Spleen (tissue), 11 donors: ENCODE data around the gene VPS54. TPM values are rescaled to one million over a fixed set of nuclear protein-coding genes. Genes with fewer than 3 reads are reported as not detected.

Experiments used
- DNase-seq: peaks from one replicate; pipeline ENCODE4 v3.0.0-alpha.2; 2020
- H3K27ac ChIP-seq, 8 donors: fragments of 200-600 bp; sonication (generic) in 7 of 8; 1 replicate in 4 of 8; 2 replicates in 4 of 8; pipeline versions ENCODE4 v1.5.0 to v1.8.0; 2016 to 2021; ENCODE audit warnings: inconsistent platforms in 4 of 8, mild to moderate bottlenecking in 4 of 8, moderate library complexity in 1 of 8
- H3K27me3 ChIP-seq, 7 donors: fragments of 200-600 bp; sonication (generic) in 6 of 7; replicated peaks in 1 of 7; 1 replicate in 4 of 7; 2 replicates in 3 of 7; pipeline versions ENCODE4 v1.5.0 to v1.8.0; 2016 to 2021; ENCODE audit warnings: inconsistent platforms in 3 of 7, mild to moderate bottlenecking in 1 of 7
- H3K36me3 ChIP-seq, 6 donors: fragments of 200-600 bp; sonication (generic) in 5 of 6; 1 replicate in 4 of 6; 2 replicates in 2 of 6; pipeline versions ENCODE4 v1.5.0 to v1.8.0; 2016 to 2021; ENCODE audit warnings: inconsistent platforms in 2 of 6
- H3K4me1 ChIP-seq, 6 donors: fragments of 200-600 bp; sonication (generic) in 5 of 6; 1 replicate in 3 of 6; 2 replicates in 3 of 6; pipeline versions ENCODE4 v1.5.0 to v1.8.0; 2016 to 2021; ENCODE audit warnings: inconsistent platforms in 3 of 6
- H3K4me3 ChIP-seq, 8 donors: fragments of 200-600 bp; sonication (generic) in 7 of 8; 1 replicate in 4 of 8; 2 replicates in 4 of 8; pipeline versions ENCODE4 v1.5.0 to v1.8.0; 2016 to 2021; ENCODE audit warnings: inconsistent platforms in 4 of 8, mild to moderate bottlenecking in 4 of 8, moderate library complexity in 2 of 8
- H3K9me3 ChIP-seq, 8 donors: fragments of 200-600 bp; sonication (generic) in 7 of 8; 1 replicate in 4 of 8; 2 replicates in 4 of 8; pipeline versions ENCODE4 v1.5.0 to v1.8.0; 2016 to 2021; ENCODE audit warnings: inconsistent platforms in 4 of 8
- CTCF ChIP-seq, 11 experiments: fragments of 200-600 bp in 7 of 11; fragments of 450-650 bp in 4 of 11; sonication (generic) in 4 of 11; IDR thresholded peaks in 8 of 11; conservative IDR thresholded peaks in 3 of 11; 1 replicate in 7 of 11; 2 replicates in 4 of 11; pipeline versions ENCODE4 v1.4.0 to v1.8.0; 2016 to 2021; ENCODE audit warnings: antibody characterized with exemption in 11 of 11, inconsistent platforms in 4 of 11, mild to moderate bottlenecking in 1 of 11
- POLR2A ChIP-seq, 3 donors: fragments of 450-650 bp; IDR thresholded peaks; one replicate each; pipeline ENCODE4 v1.5.1; 2017; ENCODE audit warnings: antibody characterized with exemption in 3 of 3, mild to moderate bottlenecking in 1 of 3
- POLR2AphosphoS5 ChIP-seq, 3 donors: sonication (generic); formaldehyde crosslinking; IDR thresholded peaks; one replicate each; pipeline ENCODE4 v1.5.1; 2017; ENCODE audit warnings: antibody characterized with exemption in 3 of 3
- WGBS, 5 donors: extraction: QIAGEN DNeasy Blood & Tissue Kit in 3 of 5; methylation state at CpG; one replicate each; pipeline versions ENCODE4 v1.1.5 to v1.1.7; 2013 to 2018; 5-methylcytosine and 5-hydroxymethylcytosine counted together
- intact Hi-C: fragments of 100-400 bp; cut with DNase I; formaldehyde crosslinking; loops from one replicate; pipeline ENCODE4 v1.15.0; 2023; ENCODE audit warnings: low total_unique reads
- polyA plus RNA-seq, 3 donors: library from polyadenylated mRNA; stranded (reverse); fragments of 200-250 nt; gene quantifications; one replicate each; pipeline ENCODE4 v1.2.1, GENCODE V29; 2013
- total RNA-seq, 7 donors: library from RNA; depleted of rRNA in 3 of 7; stranded (reverse); fragments of >200 nt in 3 of 7; fragmentation: NEBNext Ultra II Directional in 4 of 7; extraction: Animal tissue kit (Norgen Biotek cat#: 25700) in 4 of 7; gene quantifications; one replicate each; pipeline versions ENCODE4 v1.1.0 to v1.2.1, GENCODE V29; 2016 to 2021
- donor health status: healthy with polysubstance abuse.
- donor health status: DM: no; HTN: no; CAD: no; lungs with moderate emphysema.
- donor health status: DM: no; HTN: no; CAD: no.
- donor health status: Bipolar disorder and iron deficiency.
- donor health status: healthy.
- donor health status: DM: no; HTN: no; CAD: no.
- donor health status: DM: yes; HTN: yes; CAD: no.

Gene VPS54
- total and polyA plus RNA-seq, 10 donors: 9.2 to 31.3 (median 23.8) TPM

DNA sequence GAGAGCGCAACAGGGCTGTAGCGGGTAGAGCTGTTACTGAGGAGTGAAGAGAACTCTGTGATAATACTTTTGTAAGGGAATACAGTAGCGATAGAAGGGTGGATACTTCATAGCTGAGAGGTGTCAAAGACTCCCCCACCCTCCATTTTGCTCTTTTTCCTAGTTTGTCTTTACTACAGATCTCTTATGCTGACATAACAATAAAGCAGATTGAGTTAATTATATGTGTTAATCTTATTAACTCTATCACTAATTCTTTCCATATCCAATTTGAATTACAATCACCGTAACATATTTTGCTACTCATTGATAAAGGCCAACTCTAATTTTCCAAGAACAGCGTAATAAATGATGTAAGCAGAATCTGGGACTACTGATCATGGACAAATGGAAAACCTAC is 120.4 kb downstream of the VPS54 start:
- no peaks in the 10 kb centered on the region for H3K4me1 ChIP-seq
- WGBS, 5 donors: 95 to 99% (median 98%) methylated on average over 5 of the region's 5 CpGs
- peaks cover 0 to 24% (median 18%) of the 10 kb centered on the region in 8 donors for H3K9me3 ChIP-seq
- H3K4me3 ChIP-seq: no peak overlapping the region
- DNase-seq: no peak
- H3K27me3 ChIP-seq: no peaks in the 10 kb centered on the region
- intact Hi-C loops: no loop called here
- TF ChIP-seq CTCF (IDR thresholded peaks at IDR 0.05 in 8 of 11, conservative IDR thresholded peaks at IDR 0.05 in 3 of 11) (no peak), POLR2A (IDR thresholded peaks at IDR 0.05) (no peak), POLR2AphosphoS5 (IDR thresholded peaks at IDR 0.05) (no peak)
- H3K27ac ChIP-seq: no peak overlapping the region
- peaks cover 0 to 100% (median 29%) of the 10 kb centered on the region in 6 donors for H3K36me3 ChIP-seq

GRCh38 chr2:63894167-63894566 is 125.1 kb downstream of the VPS54 start:
- Histone ChIP-seq H3K27ac (no peak overlapping the region), H3K4me3 (no peak overlapping the region), H3K27me3 (no peaks in the 10 kb centered on the region), H3K36me3 (peaks cover 0 to 100% (median 63%) of the 10 kb centered on the region in 6 donors), H3K9me3 (no peaks in the 10 kb centered on the region), H3K4me1 (no peaks in the 10 kb centered on the region)
- intact Hi-C loops: no loop called here
- DNase-seq: no peak
- WGBS, 5 donors: 76 to 100% (median 97%) methylated on average over 1 of the region's 1 CpG
- TF ChIP-seq CTCF (IDR thresholded peaks at IDR 0.05 in 8 of 11, conservative IDR thresholded peaks at IDR 0.05 in 3 of 11) (no peak), POLR2AphosphoS5 (IDR thresholded peaks at IDR 0.05) (no peak), POLR2A (IDR thresholded peaks at IDR 0.05) (no peak)

- Histone ChIP-seq H3K4me3 (no peak overlapping the region), H3K9me3 (no peaks in the 10 kb centered on the region), H3K36me3 (peaks cover 0 to 100% (median 67%) of the 10 kb centered on the region in 6 donors), H3K27me3 (no peaks in the 10 kb centered on the region), H3K4me1 (no peaks in the 10 kb centered on the region), H3K27ac (no peak overlapping the region)
- no peak for TF ChIP-seq POLR2A (IDR thresholded peaks at IDR 0.05)
- TF ChIP-seq CTCF (IDR thresholded peaks at IDR 0.05 in 8 of 11, conservative IDR thresholded peaks at IDR 0.05 in 3 of 11): no peak
- TF ChIP-seq POLR2AphosphoS5 (IDR thresholded peaks at IDR 0.05): no peak
- intact Hi-C loops: no loop called here
- WGBS, 5 donors: 90 to 97% (median 91%) methylated on average over 2 of the region's 2 CpGs
- DNase-seq: no peak
These were observed 126.1 kb downstream of the VPS54 start for GRCh38 chr2:63893163-63893562.

DNA sequence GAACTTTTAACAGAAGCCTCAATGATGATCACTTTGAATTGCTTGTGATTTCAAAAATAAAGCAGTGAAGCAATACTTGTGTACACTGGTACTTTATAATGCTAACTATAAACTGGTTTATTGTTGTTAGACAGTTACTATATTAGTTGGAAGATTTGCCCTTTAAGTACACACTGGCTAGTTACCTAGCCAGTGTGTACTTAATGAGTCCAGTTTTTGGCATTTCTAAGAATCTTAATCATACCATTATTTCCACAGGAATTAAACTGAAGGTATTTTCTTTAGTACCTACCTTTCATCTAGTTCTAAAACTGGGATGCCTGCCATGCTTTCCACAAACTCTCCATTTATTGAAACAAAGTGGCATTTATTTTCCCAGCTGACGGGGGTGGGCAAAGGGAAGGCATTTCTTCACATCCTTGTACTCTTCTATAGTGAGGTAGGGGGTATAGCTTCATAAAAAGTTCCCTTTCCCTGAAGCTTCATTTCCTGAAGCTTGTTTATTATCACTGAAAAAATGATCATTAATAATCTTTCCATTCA is 127.7 kb downstream of the VPS54 start:
- no peak overlapping the region for H3K4me3 ChIP-seq
- WGBS, 5 donors: 64 to 93% (median 80%) methylated on average over 1 of the region's 1 CpG
- peaks cover 0 to 100% (median 78%) of the 10 kb centered on the region in 6 donors for H3K36me3 ChIP-seq
- H3K4me1 ChIP-seq: no peaks in the 10 kb centered on the region
- intact Hi-C loops: no loop called here
- H3K27ac ChIP-seq: no peak overlapping the region
- TF ChIP-seq POLR2AphosphoS5 (IDR thresholded peaks at IDR 0.05) (no peak), CTCF (IDR thresholded peaks at IDR 0.05 in 8 of 11, conservative IDR thresholded peaks at IDR 0.05 in 3 of 11) (no peak), POLR2A (IDR thresholded peaks at IDR 0.05) (no peak)
- DNase-seq: no peak
- no peaks in the 10 kb centered on the region for H3K27me3 ChIP-seq
- H3K9me3 ChIP-seq: no peaks in the 10 kb centered on the region
